Epithelial cell of proximal tubule (primary cell): ENCODE measurements around the gene AP1S3. TPM values are rescaled to one million over a fixed set of nuclear protein-coding genes. Genes with fewer than 3 reads are reported as not detected.

ENCODE experiments used
- DNase-seq: peaks from one replicate; pipeline ENCODE4 v3.0.0-alpha.2; 2011; ENCODE audit warnings: low read depth
- H3K4me3 ChIP-seq: 2 replicates; pipeline ENCODE4 v1.5.1; 2011; ENCODE audit warnings: low read depth, mild to moderate bottlenecking, low read length
- CTCF ChIP-seq: conservative IDR thresholded peaks from 2 replicates; pipeline ENCODE4 v1.5.1; 2012; ENCODE audit warnings: low read depth, mild to moderate bottlenecking, low read length
- total RNA-seq: library from RNA; depleted of rRNA; stranded (reverse); fragments of >200 nt; gene quantifications from 2 replicates; pipeline ENCODE4 v1.2.3, GENCODE V29; 2015

The AP1S3 gene
- total RNA-seq, 1 donor from 2014 or later: 28.8 TPM

GRCh38 chr2:223737207-223737606 is 100.2 kb downstream of the AP1S3 start:
- no peak for TF ChIP-seq CTCF
- no peak overlapping the region for H3K4me3 ChIP-seq
- DNase-seq: no peak

GRCh38 chr2:223736488-223736887 is 100.9 kb downstream of the AP1S3 start:
- DNase-seq: no peak
- H3K4me3 ChIP-seq: no peak overlapping the region
- no peak for TF ChIP-seq CTCF

GRCh38 chr2:223735659-223736244 is 101.6 kb downstream of the AP1S3 start:
- no peak for DNase-seq
- no peak for TF ChIP-seq CTCF
- no peak overlapping the region for H3K4me3 ChIP-seq

- H3K4me3 ChIP-seq: no peak overlapping the region
- no peak for TF ChIP-seq CTCF
- DNase-seq: no peak
Measured at GRCh38 chr2:223735035-223735640, 102.2 kb downstream of the AP1S3 start.

- H3K4me3 ChIP-seq: no peak overlapping the region
- TF ChIP-seq CTCF: no peak
- no peak for DNase-seq
Measured at GRCh38 chr2:223734346-223734745, 103.0 kb downstream of the AP1S3 start.

- no peak for DNase-seq
- H3K4me3 ChIP-seq: no peak overlapping the region
- no peak for TF ChIP-seq CTCF
Measured at GRCh38 chr2:223732346-223732745, 105.0 kb downstream of the AP1S3 start.

GRCh38 chr2:223731503-223731902 is 105.9 kb downstream of the AP1S3 start:
- no peak for TF ChIP-seq CTCF
- H3K4me3 ChIP-seq: no peak overlapping the region
- no peak for DNase-seq
